GM13977 (cell line): ENCODE results near the gene PARPBP.

Source experiments
- DNase-seq: peaks from one replicate; pipeline ENCODE4 v3.0.0; 2012; ENCODE audit warnings: low spot score
- CTCF ChIP-seq: IDR thresholded peaks from 2 replicates; pipeline ENCODE4 v1.5.1; 2012; ENCODE audit warnings: mild to moderate bottlenecking, control low read depth; ENCODE audit not compliant: insufficient read depth; ENCODE audit errors: extremely low read depth, missing control alignments
- in situ Hi-C: fragments of 300-500 bp; cut with MboI; formaldehyde crosslinking; loops from one replicate; pipeline ENCODE4 v1.12.0; 2022; ENCODE audit warnings: low sequenced_read_pairs, low pct_unique_long_range_greater_than_20kb, mixed read lengths, inconsistent platforms; ENCODE audit not compliant: unreplicated experiment

Gene PARPBP

GRCh38 chr12:102106905-102107304, 13.1 kb upstream of the PARPBP start:
- no peak for TF ChIP-seq CTCF
- in situ Hi-C loops = no loop called here
- no peak for DNase-seq

GRCh38 chr12:102107970-102108369, 12.0 kb upstream of the PARPBP start:
- TF ChIP-seq CTCF = no peak
- no peak for DNase-seq
- in situ Hi-C loops = no loop called here

- in situ Hi-C loops = no loop called here
- no peak for DNase-seq
- no peak for TF ChIP-seq CTCF
Measured at GRCh38 chr12:102110782-102111181, 9.2 kb upstream of the PARPBP start.

GRCh38 chr12:102114212-102114611, 5.8 kb upstream of the PARPBP start:
- no peak for DNase-seq
- in situ Hi-C loops = no loop called here
- TF ChIP-seq CTCF = no peak

- in situ Hi-C loops = no loop called here
- DNase-seq = no peak
- no peak for TF ChIP-seq CTCF
Measured at GRCh38 chr12:102116392-102116791, 3.6 kb upstream of the PARPBP start.

- in situ Hi-C loops = no loop called here
- TF ChIP-seq CTCF = no peak
Measured at GRCh38 chr12:102118874-102119273, 1.1 kb upstream of the PARPBP start.

GRCh38 chr12:102120564-102120873, 536 bp downstream of the PARPBP start:
- DNase-seq = peak; percentile 12

More at GRCh38 chr12:102118874-102119273, 1.1 kb upstream of the PARPBP start:
- DNase-seq = no peak

More at GRCh38 chr12:102120564-102120873, 536 bp downstream of the PARPBP start:
- in situ Hi-C loops = no loop called here
- no peak for TF ChIP-seq CTCF
